Ishikawa (cell line): ENCODE results near the gene RALGPS1.

Source experiments
- CEBPB ChIP-seq: IDR thresholded peaks from 2 replicates; pipeline ENCODE4 v1.6.1; 2012
- EP300 ChIP-seq: IDR thresholded peaks from 2 replicates; pipeline ENCODE4 v1.6.1; 2012; ENCODE audit warnings: borderline replicate concordance
- TAF1 ChIP-seq: IDR thresholded peaks from 2 replicates; pipeline ENCODE4 v1.6.1; 2012; ENCODE audit warnings: low read depth, mild to moderate bottlenecking
- TCF12 ChIP-seq: IDR thresholded peaks from 2 replicates; pipeline ENCODE4 v1.6.1; 2012; ENCODE audit warnings: low read depth
- TF ChIP-seq, protein P1 (sequence below): IDR thresholded peaks from 2 replicates; pipeline ENCODE4 v1.6.1; 2012; ENCODE audit warnings: low read depth, mild to moderate bottlenecking

DNA sequence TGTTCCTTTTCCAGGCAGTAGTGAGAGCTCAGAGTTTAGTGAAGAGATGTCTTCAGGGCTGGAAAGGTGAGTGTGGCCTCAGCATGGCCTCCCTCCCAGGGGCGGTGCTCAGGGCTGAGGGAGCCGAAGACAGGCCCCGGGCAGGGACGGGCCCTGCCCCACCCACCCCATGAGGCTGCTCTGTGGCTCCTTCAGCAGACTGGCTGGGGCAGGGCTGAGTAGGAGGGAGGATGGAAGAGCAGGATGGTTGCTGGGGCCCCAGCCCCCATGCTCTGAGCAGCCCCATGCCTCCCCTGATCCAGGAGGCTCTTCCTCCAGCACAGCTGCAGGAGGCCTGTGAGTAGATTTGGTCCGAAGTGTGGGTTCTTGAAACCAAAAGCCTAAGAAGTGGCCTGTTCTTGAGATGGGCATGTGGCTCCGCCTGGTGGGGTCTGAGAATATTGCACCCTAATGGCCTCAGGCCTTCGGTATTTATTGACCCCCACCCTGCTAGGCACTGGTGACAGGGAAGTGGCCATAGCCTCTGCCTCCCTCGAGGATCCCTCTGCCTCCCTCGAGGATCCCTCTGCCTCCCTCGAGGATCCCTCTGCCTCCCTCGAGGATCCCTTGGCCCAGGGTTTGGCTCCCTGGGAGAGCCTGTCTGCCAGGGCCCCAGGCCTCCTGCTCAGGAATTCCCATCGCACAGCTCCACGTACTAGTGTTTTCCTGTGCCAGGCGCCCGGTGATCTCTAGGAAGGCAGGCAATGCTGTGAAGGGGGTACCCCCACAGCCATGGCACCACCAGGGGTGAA lies 284.6 kb downstream of the RALGPS1 start:
- TF ChIP-seq CEBPB (no peak), EP300 (no peak), TCF12 (no peak), TAF1 (no peak)
- TF ChIP-seq, protein P1, sequence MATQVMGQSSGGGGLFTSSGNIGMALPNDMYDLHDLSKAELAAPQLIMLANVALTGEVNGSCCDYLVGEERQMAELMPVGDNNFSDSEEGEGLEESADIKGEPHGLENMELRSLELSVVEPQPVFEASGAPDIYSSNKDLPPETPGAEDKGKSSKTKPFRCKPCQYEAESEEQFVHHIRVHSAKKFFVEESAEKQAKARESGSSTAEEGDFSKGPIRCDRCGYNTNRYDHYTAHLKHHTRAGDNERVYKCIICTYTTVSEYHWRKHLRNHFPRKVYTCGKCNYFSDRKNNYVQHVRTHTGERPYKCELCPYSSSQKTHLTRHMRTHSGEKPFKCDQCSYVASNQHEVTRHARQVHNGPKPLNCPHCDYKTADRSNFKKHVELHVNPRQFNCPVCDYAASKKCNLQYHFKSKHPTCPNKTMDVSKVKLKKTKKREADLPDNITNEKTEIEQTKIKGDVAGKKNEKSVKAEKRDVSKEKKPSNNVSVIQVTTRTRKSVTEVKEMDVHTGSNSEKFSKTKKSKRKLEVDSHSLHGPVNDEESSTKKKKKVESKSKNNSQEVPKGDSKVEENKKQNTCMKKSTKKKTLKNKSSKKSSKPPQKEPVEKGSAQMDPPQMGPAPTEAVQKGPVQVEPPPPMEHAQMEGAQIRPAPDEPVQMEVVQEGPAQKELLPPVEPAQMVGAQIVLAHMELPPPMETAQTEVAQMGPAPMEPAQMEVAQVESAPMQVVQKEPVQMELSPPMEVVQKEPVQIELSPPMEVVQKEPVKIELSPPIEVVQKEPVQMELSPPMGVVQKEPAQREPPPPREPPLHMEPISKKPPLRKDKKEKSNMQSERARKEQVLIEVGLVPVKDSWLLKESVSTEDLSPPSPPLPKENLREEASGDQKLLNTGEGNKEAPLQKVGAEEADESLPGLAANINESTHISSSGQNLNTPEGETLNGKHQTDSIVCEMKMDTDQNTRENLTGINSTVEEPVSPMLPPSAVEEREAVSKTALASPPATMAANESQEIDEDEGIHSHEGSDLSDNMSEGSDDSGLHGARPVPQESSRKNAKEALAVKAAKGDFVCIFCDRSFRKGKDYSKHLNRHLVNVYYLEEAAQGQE: no peak
